Endothelial cell of umbilical vein (primary cell): Measurements from ENCODE around the gene P2RX1. TPM values are rescaled to one million over a fixed set of nuclear protein-coding genes. Genes with fewer than 3 reads are reported as not detected.

Experiments
- BruUV-seq: library from RNA; stranded (reverse); fragments of 400-500 nt; replicated peaks from 2 replicates; lab custom pipeline; 2021; lab: Mats Ljungman, UMichigan
- CTCF ChIA-PET: fragments of 300-600, 350-600 bp; sonication (Branson Sonifier 250); formaldehyde crosslinking; loops from one replicate; lab custom pipeline; 2021; ENCODE audit warnings: antibody characterized with exemption, inconsistent platforms; lab: Charles Lee
- POLR2A ChIA-PET: fragments of 300-600, 350-600 bp; sonication (Branson Sonifier 250); formaldehyde crosslinking; loops from one replicate; lab custom pipeline; 2021; ENCODE audit warnings: antibody characterized with exemption, inconsistent platforms; lab: Charles Lee
- DNase-seq: peaks from one replicate; pipeline ENCODE4 v3.0.0-alpha.2; 2011; ENCODE audit warnings: low read depth, low spot score
- FAIRE-seq: peaks from 2 replicates; lab custom pipeline; 2011; peaks lifted over from hg19 to GRCh38; lab: Jason Lieb, UNC
- H2AFZ ChIP-seq: 2 replicates; pipeline ENCODE4 v1.6.0; 2012; ENCODE audit warnings: low read depth, low read length, control low read depth, inconsistent platforms
- H3K27ac ChIP-seq: 2 replicates; pipeline ENCODE4 v1.5.1; 2011; ENCODE audit warnings: low read depth, mild to moderate bottlenecking, control low read depth, low read length, moderate library complexity; ENCODE audit not compliant: insufficient read depth
- H3K27me3 ChIP-seq, 2 experiments: 2 replicates each; pipeline versions ENCODE4 v1.6.0 to v1.6.1; 2011; ENCODE audit warnings: low read length in 2 of 2, mixed read lengths in 1 of 2; ENCODE audit not compliant: control insufficient read depth in 2 of 2, insufficient read depth in 2 of 2
- H3K36me3 ChIP-seq, 2 experiments: 2 replicates in 1 of 2; 3 replicates in 1 of 2; pipeline ENCODE4 v1.5.1; 2011; ENCODE audit warnings: low read length in 2 of 2, mild to moderate bottlenecking in 1 of 2, moderate library complexity in 1 of 2; ENCODE audit not compliant: control insufficient read depth in 2 of 2, insufficient read depth in 2 of 2; ENCODE audit errors: extremely low read depth in 1 of 2
- H3K4me1 ChIP-seq: 3 replicates; pipeline ENCODE4 v1.5.1; 2011; ENCODE audit warnings: mild to moderate bottlenecking, low read length; ENCODE audit not compliant: control insufficient read depth, insufficient read depth; ENCODE audit errors: extremely low read depth
- H3K4me2 ChIP-seq: 2 replicates; pipeline ENCODE4 v1.6.1; 2011; ENCODE audit warnings: low read length, control low read depth, mixed read lengths; ENCODE audit not compliant: insufficient read depth
- H3K4me3 ChIP-seq, 3 experiments: fragments of 200-600 bp in 1 of 3; sonication (generic), shearing (Covaris generic) in 1 of 3; replicated peaks in 1 of 3; 2 replicates each; pipeline ENCODE4 v1.5.1; 2011 to 2016; ENCODE audit warnings: control low read depth in 3 of 3, low read length in 3 of 3, mild to moderate bottlenecking in 2 of 3, inconsistent platforms in 1 of 3, low read depth in 1 of 3, moderate library complexity in 1 of 3; ENCODE audit not compliant: insufficient read depth in 1 of 3
- H3K79me2 ChIP-seq: 2 replicates; pipeline ENCODE4 v1.6.0; 2012; ENCODE audit warnings: low read length, inconsistent platforms; ENCODE audit not compliant: control insufficient read depth, insufficient read depth
- H3K9ac ChIP-seq: replicated peaks from 2 replicates; pipeline ENCODE3; 2011; ENCODE audit warnings: low read length, control low read depth; ENCODE audit not compliant: insufficient read depth; ENCODE audit errors: extremely low read depth
- H3K9me1 ChIP-seq: replicated peaks from 3 replicates; pipeline ENCODE4 v1.6.0; 2011; ENCODE audit warnings: mild to moderate bottlenecking, low read length; ENCODE audit not compliant: control insufficient read depth, insufficient read depth; ENCODE audit errors: extremely low read depth
- H3K9me3 ChIP-seq: replicated peaks from 2 replicates; pipeline ENCODE4 v1.5.1; 2012; ENCODE audit warnings: low read length, inconsistent platforms; ENCODE audit not compliant: control insufficient read depth, insufficient read depth
- H4K20me1 ChIP-seq: replicated peaks from 2 replicates; pipeline ENCODE3; 2011; ENCODE audit warnings: mild to moderate bottlenecking, low read length; ENCODE audit not compliant: control insufficient read depth, insufficient read depth; ENCODE audit errors: extremely low read depth
- EZH2 ChIP-seq: IDR thresholded peaks from 2 replicates; pipeline ENCODE4 v1.6.1; 2012; ENCODE audit warnings: borderline replicate concordance, low read depth, mild to moderate bottlenecking, moderate library complexity, low read length, inconsistent platforms; ENCODE audit not compliant: severe bottlenecking
- FOS ChIP-seq: IDR thresholded peaks from 2 replicates; pipeline ENCODE4 v1.6.1; 2011; ENCODE audit warnings: mild to moderate bottlenecking, low read length, moderate library complexity, borderline replicate concordance; ENCODE audit not compliant: insufficient read depth
- GATA2 ChIP-seq: IDR thresholded peaks from 2 replicates; pipeline ENCODE4 v1.7.0; 2011; ENCODE audit warnings: low read depth, mild to moderate bottlenecking, moderate library complexity, mixed read lengths, low read length; ENCODE audit not compliant: insufficient read length, insufficient read depth
- JUN ChIP-seq: IDR thresholded peaks from 2 replicates; pipeline ENCODE4 v1.6.1; 2011; ENCODE audit warnings: borderline replicate concordance, low read depth; ENCODE audit not compliant: insufficient read length, insufficient read depth
- MYC ChIP-seq: IDR thresholded peaks from one replicate; pipeline ENCODE4 v1.6.1; 2011; ENCODE audit warnings: mild to moderate bottlenecking, low read depth, low read length
- POLR2A ChIP-seq: IDR thresholded peaks from 2 replicates; pipeline ENCODE4 v1.6.1; 2012; ENCODE audit warnings: low read depth, mild to moderate bottlenecking, control low read depth, low read length
- POLR2AphosphoS5 ChIP-seq: IDR thresholded peaks from 2 replicates; pipeline ENCODE4 v1.6.1; 2012; ENCODE audit warnings: low read depth, mild to moderate bottlenecking, control low read depth, low read length, moderate library complexity; ENCODE audit not compliant: insufficient read depth
- dilution Hi-C: fragments of 300-500 bp; cut with MboI; formaldehyde crosslinking; loops from one replicate; pipeline ENCODE4 v1.15.0; 2019; ENCODE audit warnings: low sequenced_read_pairs; ENCODE audit not compliant: extremely low pct_ligation_motif_present
- intact Hi-C: fragments of 100-400 bp; cut with micrococcal nuclease; formaldehyde crosslinking; loops from one replicate; pipeline ENCODE4 v1.10.0; 2022
- polyA plus RNA-seq, 4 experiments: library from polyadenylated mRNA; depleted of rRNA in 3 of 4; stranded (reverse) in 3 of 4; unstranded in 1 of 4; fragments of >200 nt; gene quantifications; 2 replicates each; pipeline versions ENCODE4 v1.2.1 to v1.2.3, GENCODE V29; 2011 to 2012; ENCODE audit warnings: missing spikeins in 1 of 4
- total RNA-seq: library from RNA; stranded (reverse); gene quantifications from 2 replicates; pipeline ENCODE4 v1.2.3, GENCODE V29; 2021
- TF ChIP-seq, protein P1 (sequence below), 2 donors: IDR thresholded peaks; 1 replicate in 1 of 2; 2 replicates in 1 of 2; pipeline ENCODE4 v1.5.1; 2011; ENCODE audit warnings: low read length in 2 of 2, mild to moderate bottlenecking in 2 of 2, moderate library complexity in 2 of 2, control low read depth in 1 of 2, inconsistent platforms in 1 of 2, low read depth in 1 of 2; ENCODE audit not compliant: insufficient read depth in 1 of 2; ENCODE audit errors: extremely low read depth in 1 of 2
- TF ChIP-seq, protein P2 (sequence below): IDR thresholded peaks from 2 replicates; pipeline ENCODE4 v1.6.1; 2011; ENCODE audit not compliant: insufficient read depth, insufficient read length

P2RX1 gene
- total and polyA plus RNA-seq, 2 donors (not counting 3 experiments of a cell fraction or from before 2014, with no cell fraction given): not detected

DNA sequence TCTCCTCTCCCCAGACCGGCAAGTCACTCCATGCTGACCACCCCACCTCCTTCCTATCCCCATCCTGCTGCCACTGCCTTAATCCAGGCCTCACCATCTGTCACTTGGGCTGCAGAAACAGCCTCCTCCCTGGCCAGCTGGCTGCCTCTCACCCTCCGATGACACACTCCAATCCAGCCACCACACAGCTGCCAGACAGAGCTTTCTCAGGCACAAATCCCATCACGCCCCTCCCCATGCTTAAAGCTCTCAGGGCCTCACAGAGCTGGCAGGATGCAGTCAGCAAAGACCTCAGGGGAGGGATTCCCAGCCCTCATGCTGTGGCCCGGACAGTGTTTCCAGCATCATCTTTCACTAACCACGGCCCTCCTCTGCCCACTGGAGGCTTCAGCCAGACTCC is 37.1 kb downstream of the P2RX1 start:
- no TSS peak for BruUV-seq
- H3K79me2 ChIP-seq: no peaks in the 10 kb centered on the region
- H3K27me3 ChIP-seq: no peaks in the 10 kb centered on the region
- H4K20me1 ChIP-seq: no peaks in the 10 kb centered on the region
- intact Hi-C loops (no loop called here), dilution Hi-C loops (no loop called here)
- no peak overlapping the region for H3K4me2 ChIP-seq
- no peak for DNase-seq
- no peaks in the 10 kb centered on the region for H3K4me1 ChIP-seq
- no peak overlapping the region for H3K4me3 ChIP-seq
- no peak for FAIRE-seq
- ChIA-PET POLR2A (no interaction called here), CTCF (interaction anchor here (1.1 to 1.2 kb wide), 2 partner anchors 35 kb away, joined by 5 to 6 read pairs; no protein-coding TSS in a partner anchor)
- H2AFZ ChIP-seq: no peak overlapping the region
- no peak overlapping the region for H3K9ac ChIP-seq
- no peaks in the 10 kb centered on the region for H3K9me1 ChIP-seq
- TF ChIP-seq JUN: no peak
- TF ChIP-seq, protein P1, sequence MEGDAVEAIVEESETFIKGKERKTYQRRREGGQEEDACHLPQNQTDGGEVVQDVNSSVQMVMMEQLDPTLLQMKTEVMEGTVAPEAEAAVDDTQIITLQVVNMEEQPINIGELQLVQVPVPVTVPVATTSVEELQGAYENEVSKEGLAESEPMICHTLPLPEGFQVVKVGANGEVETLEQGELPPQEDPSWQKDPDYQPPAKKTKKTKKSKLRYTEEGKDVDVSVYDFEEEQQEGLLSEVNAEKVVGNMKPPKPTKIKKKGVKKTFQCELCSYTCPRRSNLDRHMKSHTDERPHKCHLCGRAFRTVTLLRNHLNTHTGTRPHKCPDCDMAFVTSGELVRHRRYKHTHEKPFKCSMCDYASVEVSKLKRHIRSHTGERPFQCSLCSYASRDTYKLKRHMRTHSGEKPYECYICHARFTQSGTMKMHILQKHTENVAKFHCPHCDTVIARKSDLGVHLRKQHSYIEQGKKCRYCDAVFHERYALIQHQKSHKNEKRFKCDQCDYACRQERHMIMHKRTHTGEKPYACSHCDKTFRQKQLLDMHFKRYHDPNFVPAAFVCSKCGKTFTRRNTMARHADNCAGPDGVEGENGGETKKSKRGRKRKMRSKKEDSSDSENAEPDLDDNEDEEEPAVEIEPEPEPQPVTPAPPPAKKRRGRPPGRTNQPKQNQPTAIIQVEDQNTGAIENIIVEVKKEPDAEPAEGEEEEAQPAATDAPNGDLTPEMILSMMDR (IDR thresholded peaks at IDR 0.05; ENCODE audit: extremely low read depth in 1 of 2, insufficient read depth in 1 of 2, low read depth in 1 of 2, low read length in 2 of 2): no peak
- TF ChIP-seq EZH2: no peak
- TF ChIP-seq, protein P2, sequence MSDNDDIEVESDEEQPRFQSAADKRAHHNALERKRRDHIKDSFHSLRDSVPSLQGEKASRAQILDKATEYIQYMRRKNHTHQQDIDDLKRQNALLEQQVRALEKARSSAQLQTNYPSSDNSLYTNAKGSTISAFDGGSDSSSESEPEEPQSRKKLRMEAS: no peak
- no peak for TF ChIP-seq POLR2A
- TF ChIP-seq MYC: no peak
- no peak for TF ChIP-seq GATA2
- TF ChIP-seq FOS: no peak
- no peak for TF ChIP-seq POLR2AphosphoS5
- no peak overlapping the region for H3K27ac ChIP-seq
- H3K36me3 ChIP-seq: peaks cover 0 to 5% of the 10 kb centered on the region in 2 experiments
- H3K9me3 ChIP-seq: no peaks in the 10 kb centered on the region
